Measurements from ENCODE around the gene DISP2. TPM values are rescaled to one million over a fixed set of nuclear protein-coding genes. Genes with fewer than 3 reads are reported as not detected.
A peak's percentile ranks its signal among the peaks of the same experiment; 100 is the strongest.

DISP2 gene
- polyA plus RNA-seq, 3 donors: 0.08 to 0.79 (median 0.51) TPM

DNA sequence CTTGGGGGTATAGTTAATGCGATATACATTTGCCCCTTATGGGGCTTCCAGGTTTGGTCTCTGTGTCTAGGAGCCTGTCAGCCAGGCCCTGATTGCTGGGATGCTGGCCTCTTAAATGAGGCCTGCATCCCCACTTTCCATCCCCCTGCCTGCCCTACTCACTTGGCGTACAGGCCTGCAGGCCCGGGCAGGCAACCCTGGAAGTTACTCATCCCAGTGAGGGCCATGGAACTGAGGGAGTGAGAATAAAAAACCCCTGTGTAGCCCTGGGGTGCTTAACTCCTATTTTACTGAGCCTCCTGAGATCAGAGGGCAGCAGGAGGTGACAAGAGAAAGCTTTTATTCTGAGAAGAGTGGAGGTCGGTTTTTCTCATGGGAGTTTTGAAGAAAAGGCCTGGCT is 2.0 kb downstream of the DISP2 start:
- no peak for DNase-seq (ENCODE audit: low read depth in 3 of 3, low spot score in 2 of 3)

DNA sequence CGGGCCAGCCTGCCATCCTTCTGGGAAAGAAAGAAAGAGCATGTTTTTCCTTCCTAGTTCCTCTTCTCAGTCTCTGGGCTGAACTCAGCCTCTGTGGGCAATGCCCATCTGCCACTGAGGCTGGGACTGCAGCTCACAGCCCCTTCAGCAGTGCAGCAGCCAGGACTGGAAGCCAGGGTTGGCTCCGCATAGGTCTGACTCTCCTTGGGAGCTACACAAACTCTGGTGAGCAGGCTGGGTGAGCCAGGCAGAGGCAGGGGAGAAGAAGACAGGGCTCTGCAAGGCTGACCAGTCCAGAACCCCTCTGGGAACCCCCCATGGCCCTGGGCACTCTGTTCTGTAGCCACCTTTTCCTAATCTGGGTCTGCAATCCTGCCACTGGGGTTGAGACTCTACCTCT is 3.6 kb downstream of the DISP2 start:
- DNase-seq (ENCODE audit: low read depth in 3 of 3, low spot score in 2 of 3): no peak

DNA sequence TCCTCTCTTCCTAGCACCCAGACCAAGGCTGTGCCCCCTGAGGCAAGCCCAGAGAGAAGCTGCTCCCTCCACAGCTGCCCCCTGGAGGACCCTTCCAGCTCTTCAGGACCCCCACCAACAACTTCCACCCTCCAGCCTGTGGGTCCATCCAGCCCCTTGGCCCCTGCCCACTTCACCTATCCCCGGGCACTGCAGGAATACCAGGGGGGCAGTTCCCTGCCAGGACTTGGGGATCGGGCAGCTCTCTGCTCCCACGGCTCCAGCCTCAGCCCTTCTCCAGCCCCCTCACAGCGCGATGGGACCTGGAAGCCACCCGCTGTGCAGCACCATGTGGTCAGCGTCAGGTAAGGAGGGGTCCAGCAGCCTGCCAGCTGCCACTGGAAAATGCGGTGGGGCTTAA is 5.6 kb downstream of the DISP2 start:
- no peak for DNase-seq (ENCODE audit: low read depth in 3 of 3, low spot score in 2 of 3)

DNA sequence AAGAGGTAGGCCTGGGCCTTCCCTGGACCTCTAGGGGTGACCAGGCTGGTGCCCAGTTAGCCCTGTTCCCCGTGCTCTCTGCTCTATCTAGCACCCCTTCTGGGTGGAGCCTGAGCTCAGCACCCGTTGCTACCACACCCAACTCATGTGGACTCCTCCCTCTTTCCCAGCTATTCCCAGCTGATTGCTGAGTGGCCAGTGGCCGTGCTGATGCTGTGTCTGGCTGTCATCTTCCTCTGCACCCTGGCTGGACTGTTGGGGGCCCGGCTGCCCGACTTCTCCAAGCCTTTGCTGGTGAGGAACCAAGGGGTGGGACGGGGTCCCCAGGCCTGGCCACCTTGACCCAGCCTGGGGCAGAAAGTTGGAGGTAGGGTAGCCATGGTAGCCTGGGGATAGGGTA is 6.2 kb downstream of the DISP2 start:
- no peak for DNase-seq (ENCODE audit: low read depth in 3 of 3, low spot score in 2 of 3)

DNA sequence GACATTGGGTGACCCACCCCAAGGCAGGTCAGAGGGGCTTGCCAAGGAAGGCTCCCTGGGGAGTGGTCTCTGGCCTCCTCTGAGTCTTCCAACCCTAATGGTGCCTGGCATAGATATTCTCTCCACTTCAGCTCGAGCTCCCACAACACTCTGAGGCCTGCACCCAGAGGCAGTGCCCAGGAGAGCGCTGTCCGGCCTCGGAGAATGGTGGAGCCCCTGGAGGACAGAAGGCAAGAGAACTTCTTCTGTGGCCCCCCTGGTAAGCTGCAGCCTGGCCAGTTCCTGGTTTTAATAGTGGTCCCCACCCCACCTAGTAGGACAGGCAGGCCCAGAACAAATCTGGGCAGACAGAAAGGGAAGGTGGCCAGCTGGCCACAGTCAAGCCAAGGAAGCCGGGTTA is 7.0 kb downstream of the DISP2 start:
- DNase-seq (ENCODE audit: low read depth in 3 of 3, low spot score in 2 of 3): no peak

DNA sequence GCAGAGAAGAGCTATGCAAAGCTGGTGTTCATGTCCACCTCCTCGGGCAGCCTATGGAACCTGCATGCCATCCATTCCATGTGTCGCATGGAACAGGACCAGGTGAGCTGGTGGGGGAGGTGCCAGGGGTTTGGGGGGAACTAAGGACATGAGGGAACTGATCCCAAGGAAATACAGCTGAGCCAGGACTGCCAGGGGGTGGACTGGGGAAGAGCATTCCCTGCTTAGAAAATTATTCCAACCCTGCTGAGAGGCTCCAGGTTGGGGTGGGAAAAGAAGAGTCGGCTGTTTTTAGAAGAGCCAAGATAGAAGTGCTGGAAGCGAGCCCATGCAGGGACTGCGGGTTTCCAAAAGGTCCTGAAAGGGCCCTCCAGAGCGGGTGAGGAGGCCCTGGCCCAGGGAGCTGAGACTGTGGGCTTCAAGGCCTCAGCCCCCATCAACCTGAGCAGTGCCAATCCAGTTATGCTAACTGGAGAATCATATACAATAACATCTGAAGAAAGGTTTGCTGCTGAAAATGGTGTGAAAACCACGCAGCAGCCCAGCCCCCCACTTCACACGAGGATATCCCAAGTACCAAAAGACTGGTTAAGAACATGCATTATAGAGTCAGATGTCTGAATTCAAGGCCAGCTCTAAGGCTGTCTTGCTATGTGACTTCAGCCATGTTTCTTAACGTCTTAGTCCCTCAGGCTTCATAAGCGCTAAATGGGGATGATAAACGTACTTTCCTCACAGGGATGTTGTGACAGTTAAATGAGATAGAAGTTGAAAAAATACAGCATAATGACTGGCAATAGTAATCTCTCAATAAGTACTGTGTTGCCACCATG is 7.8 kb downstream of the DISP2 start:
- DNase-seq (ENCODE audit: low read depth in 3 of 3, low spot score in 2 of 3): no peak

DNA sequence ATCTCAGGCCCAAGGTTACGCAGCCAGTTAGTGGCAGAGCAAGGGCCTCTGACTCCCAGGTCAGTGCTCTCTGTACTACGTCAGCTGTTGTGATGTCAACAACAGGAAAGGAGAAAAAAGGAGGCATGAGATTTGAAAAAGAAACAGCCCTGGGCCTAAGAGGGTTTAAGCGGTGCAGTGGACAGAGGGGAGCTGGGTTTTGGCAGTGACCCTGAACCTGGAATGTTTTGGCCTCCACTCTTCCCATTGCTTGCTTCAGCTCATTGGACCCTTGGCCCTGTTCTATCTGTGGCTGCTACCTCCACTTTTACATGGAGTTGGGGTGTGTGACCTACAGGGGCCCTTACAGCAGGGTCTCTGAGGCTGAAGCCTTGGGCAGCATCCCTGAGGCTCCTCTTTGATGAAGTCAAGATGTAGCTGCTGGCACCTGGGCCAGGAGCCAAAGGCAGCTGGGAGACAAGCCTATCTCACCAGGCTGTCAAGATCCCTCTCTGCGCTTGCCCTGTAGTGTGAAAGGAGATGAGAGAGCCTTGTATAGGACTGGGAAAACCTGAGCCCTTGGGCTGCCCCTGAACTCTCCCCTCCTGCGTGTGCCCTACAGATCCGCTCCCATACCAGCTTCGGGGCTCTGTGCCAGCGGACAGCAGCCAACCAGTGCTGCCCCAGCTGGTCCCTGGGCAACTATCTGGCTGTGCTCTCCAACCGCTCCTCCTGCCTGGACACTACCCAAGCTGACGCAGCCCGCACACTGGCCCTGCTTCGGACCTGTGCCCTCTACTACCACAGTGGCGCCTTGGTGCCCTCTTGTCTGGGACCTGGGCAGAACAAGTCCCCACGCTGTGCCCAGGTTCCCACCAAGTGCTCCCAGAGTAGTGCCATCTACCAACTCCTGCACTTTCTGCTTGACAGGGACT is 8.7 kb downstream of the DISP2 start:
- no peak for DNase-seq (ENCODE audit: low read depth in 3 of 3, low spot score in 2 of 3)

DNA sequence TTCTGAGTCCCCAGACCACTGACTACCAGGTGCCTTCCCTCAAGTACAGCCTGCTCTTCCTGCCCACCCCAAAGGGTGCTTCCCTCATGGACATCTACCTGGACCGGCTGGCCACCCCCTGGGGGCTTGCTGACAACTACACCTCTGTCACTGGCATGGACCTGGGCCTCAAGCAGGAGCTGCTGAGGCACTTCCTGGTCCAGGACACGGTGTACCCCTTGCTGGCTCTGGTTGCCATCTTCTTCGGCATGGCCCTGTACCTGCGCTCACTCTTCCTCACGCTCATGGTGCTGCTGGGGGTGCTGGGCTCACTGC is 9.3 kb downstream of the DISP2 start:
- DNase-seq (ENCODE audit: low read depth in 3 of 3, low spot score in 2 of 3): no peak

DNA sequence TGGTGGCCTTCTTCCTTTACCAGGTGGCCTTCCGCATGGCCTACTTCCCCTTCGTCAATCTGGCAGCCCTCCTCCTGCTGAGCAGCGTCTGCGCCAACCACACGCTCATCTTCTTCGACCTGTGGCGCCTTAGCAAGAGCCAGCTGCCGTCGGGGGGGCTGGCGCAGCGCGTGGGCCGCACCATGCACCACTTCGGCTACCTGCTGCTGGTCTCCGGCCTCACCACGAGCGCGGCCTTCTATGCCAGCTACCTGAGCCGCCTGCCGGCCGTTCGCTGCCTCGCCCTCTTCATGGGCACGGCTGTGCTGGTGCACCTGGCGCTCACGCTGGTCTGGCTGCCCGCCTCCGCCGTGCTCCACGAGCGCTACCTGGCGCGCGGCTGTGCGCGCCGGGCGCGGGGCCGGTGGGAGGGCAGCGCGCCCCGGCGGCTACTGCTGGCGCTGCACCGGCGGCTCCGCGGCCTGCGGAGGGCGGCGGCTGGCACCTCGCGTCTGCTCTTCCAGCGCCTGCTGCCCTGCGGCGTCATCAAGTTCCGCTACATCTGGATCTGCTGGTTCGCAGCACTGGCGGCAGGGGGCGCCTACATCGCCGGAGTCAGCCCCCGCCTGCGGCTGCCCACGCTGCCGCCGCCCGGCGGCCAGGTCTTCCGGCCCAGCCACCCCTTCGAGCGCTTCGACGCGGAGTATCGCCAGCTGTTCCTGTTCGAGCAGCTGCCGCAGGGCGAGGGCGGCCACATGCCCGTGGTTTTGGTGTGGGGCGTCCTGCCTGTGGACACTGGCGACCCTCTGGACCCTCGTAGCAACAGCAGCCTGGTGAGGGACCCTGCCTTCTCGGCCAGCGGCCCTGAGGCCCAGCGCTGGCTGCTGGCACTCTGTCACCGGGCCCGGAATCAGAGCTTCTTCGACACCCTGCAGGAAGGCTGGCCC is 9.9 kb downstream of the DISP2 start:
- peak; percentile 53 to 79 (median 63) for DNase-seq (ENCODE audit: low read depth in 3 of 3, low spot score in 2 of 3)

DNA sequence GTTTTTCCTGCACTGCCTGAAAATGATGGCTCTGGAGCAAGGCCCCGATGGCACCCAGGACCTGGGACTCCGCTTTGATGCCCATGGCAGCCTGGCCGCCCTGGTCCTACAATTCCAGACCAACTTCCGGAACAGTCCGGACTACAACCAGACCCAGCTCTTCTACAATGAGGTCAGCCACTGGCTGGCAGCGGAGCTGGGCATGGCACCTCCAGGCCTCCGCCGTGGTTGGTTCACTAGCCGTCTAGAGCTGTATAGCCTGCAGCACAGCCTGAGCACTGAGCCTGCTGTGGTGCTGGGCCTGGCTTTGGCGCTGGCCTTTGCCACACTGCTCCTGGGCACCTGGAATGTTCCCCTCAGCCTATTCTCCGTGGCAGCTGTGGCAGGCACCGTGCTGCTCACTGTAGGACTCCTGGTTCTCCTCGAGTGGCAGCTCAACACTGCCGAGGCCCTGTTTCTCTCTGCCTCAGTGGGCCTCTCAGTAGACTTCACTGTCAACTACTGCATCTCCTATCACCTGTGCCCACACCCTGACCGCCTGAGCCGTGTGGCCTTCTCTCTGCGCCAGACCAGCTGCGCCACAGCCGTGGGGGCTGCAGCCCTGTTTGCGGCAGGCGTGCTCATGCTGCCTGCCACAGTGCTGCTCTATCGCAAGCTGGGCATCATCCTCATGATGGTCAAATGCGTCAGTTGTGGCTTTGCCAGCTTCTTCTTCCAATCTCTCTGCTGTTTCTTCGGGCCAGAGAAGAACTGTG is 10.9 kb downstream of the DISP2 start:
- no peak for DNase-seq (ENCODE audit: low read depth in 3 of 3, low spot score in 2 of 3)

DNA sequence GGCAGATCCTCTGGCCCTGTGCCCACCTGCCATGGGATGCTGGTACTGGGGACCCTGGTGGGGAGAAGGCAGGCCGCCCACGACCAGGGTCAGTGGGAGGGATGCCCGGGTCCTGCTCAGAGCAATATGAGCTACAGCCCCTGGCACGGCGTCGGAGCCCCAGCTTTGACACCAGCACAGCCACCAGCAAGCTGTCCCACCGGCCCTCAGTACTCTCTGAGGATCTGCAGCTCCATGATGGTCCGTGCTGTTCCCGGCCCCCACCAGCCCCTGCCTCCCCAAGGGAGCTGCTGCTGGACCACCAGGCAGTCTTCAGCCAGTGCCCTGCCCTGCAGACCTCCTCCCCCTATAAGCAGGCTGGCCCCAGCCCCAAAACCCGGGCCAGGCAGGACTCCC is 11.5 kb downstream of the DISP2 start:
- DNase-seq (ENCODE audit: low read depth in 3 of 3, low spot score in 2 of 3): no peak

DNA sequence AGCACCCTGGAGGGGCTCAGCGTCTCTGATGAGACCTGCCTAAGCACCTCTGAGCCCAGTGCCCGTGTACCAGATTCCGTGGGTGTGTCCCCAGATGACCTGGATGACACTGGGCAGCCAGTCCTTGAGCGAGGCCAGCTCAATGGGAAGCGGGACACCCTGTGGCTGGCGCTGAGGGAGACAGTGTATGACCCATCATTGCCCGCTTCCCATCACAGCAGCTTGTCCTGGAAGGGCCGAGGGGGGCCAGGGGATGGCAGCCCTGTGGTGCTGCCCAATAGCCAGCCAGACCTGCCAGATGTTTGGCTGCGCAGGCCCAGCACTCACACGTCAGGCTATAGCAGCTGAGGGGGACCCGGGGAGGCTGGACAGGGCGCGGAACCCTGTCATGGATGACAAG is 12.0 kb downstream of the DISP2 start:
- no peak for DNase-seq (ENCODE audit: low read depth in 3 of 3, low spot score in 2 of 3)

DNA sequence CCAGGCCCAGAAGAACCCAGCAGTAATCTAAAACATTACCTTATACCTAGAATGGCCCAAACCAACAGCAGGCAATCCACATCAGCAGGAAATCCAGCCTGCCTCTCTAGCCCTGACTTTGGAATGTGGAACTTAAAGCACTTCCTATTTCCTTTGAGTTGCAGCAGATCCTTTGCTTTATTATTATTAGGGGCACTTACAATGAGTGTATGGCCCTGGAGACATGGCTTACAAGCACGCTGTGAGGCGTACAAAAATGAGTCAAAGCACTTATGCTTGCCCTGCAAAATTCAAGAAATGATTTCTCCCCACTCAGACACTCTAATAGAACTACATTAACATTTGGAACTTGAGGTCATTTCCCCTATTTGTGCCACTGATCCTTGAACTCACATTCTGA is 15.0 kb downstream of the DISP2 start:
- no peak for DNase-seq (ENCODE audit: low read depth in 3 of 3, low spot score in 2 of 3)

DNA sequence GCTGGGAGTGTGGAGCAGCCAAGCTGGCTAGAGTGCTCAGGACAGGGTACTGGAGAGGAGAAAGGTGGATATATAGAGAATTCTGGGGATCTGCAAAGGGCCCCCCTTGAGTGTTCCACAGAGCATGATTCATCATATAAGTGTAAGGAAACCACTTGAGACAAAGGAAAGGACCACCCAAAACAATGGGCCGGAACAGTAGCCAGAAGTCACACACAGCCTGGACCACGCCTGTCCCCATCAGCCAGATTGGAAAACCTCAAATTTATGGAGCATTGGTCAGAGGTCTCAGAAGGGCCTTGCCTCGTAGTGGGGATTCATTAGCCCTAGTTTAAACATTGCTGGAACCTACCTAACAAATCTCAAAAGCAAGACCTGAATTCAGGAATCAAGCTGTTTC is 19.6 kb downstream of the DISP2 start:
- DNase-seq (ENCODE audit: low read depth in 3 of 3, low spot score in 2 of 3): no peak

DNA sequence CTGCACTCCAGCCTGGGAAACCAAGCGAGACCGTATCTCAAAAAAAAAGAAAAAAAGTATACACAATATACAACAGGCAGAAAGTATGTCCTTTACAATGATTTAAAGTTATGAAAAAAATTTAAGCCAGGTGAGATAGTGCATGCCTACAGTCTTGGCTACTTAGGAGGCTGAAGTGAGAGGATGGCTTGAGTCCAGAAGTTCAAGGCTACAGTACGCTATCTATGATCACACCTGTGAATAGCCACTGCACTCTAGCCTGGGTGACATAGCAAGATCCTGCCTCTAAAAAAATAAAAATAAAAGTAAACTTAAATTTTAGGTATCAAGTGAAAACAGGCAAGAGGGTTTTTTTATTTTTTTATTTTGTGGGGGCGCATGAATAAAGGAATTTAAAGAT is 21.4 kb downstream of the DISP2 start:
- DNase-seq (ENCODE audit: low read depth in 3 of 3, low spot score in 2 of 3): no peak

DNA sequence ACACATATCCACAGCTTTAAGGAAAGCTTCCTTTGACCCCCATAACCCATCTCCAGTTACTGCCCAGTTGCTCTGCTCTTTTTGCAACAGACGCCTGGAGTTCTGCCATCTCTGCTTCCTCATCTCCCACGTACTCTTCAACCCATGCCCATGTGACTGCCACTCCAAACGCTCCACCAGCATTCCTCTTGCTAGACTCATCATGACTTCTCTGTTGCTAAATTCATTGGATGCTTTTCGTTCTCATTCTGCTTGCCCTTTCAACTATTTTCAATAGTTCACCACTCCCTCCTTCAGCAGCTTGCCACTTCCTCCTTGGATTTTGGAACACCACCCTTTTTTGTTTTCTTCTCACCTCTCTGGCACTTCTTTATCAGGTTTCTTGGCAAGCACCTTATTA is 21.8 kb downstream of the DISP2 start:
- DNase-seq (ENCODE audit: low read depth in 3 of 3, low spot score in 2 of 3): no peak

DNA sequence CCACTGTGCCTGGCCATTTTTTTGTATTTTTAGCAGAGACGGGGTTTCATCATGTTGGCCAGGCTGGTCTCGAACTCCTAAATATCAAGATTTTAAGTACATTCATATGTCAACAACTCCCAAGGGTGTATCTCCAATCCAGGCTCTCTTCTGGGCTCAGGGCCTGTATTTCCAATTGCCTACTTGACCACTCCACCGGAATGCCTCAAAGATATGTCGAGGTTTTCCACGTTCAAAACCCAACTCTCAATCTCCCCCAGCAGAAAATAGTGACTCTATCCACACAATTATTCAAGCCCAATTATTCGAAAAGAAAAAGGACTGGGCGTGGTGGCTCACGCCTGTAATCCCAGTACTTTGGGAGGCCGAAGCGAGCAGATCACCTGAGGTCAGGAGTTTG is 22.6 kb downstream of the DISP2 start:
- no peak for DNase-seq (ENCODE audit: low read depth in 3 of 3, low spot score in 2 of 3)

DNA sequence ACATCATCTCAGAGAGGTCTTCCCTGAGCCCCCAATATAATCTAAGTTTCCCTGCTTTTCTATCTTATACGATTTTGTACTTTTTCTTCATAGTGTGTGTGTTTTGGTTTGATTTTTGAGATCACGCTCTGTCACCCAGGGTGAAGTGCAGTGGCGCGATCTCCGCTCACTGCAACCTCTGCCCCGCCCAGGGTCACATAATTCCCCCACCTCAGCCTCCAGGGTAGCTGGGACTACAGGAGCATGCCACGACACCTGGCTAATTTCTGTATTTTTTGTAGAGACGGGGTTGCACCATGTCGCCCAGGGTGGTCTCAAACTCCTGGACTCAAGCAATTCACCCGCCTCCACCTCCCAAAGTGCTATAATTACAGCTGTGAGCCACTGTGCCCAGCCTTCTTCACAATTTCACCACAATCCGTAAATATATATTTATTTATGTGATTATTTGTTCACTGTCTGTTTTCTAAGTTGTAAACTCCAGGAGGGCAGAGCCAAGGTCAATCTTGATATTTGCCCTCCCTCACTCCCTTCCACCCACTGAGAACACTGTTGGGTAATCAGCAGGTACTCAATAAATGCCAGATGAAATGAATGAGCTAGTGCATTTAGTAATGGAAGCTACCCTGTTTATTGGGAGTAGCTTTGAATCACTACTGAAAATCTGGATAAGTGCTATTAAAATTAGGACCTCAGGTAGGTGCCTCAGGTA is 24.0 kb downstream of the DISP2 start:
- no peak for DNase-seq (ENCODE audit: low read depth in 3 of 3, low spot score in 2 of 3)

DNA sequence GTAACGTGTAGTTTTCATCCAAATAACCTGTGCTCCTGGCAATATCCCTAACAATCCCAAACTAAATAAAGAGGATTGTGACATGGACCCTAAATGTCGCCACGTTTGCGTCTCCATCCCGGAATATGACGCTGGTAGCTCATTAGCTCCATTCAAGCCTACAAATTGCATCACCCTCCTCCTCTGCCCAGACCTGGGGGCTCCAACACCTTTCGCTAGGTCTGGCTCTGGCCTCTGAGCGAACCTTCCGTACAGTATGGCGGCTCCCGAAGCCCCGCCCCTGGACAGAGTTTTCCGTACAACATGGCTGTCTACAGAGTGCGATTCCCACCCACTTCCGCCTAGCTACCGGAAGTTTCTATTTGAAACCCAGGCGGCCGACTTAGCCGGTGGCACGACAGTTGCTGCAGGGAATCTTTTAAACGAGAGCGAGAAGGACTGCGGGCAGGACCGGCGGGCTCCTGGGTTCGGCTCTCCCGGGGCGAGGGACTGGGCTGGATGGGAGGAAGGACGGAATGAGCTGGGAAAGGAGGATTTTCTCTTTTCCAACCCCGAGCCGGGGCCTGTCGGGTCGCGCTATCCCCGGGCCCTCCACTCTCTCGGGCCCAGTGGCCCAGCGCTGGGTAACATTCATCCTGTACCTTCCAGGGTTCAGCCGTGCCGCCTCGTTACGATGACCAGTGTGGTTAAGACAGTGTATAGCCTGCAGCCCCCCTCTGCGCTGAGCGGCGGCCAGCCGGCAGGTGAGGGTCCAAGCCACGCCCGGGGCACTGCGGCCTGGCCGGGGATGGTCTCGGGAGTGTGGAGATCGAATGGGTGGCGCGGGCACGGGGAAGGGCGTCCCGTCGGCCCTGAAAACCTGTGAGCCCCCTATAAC is 24.8 kb downstream of the DISP2 start, which contains the start of gene KNSTRN:
KNSTRN (plus strand) TSS at position 142 of the 877 bp plus-strand sequence; CDS start at position 257, 115 bp downstream.
- peak; percentile 80 to 89 (median 81) for DNase-seq (ENCODE audit: low read depth in 3 of 3, low spot score in 2 of 3)

All from right renal cortex interstitium (tissue), 3 donors.